ENCODE data around the gene STAC3.

Gene STAC3

DNA sequence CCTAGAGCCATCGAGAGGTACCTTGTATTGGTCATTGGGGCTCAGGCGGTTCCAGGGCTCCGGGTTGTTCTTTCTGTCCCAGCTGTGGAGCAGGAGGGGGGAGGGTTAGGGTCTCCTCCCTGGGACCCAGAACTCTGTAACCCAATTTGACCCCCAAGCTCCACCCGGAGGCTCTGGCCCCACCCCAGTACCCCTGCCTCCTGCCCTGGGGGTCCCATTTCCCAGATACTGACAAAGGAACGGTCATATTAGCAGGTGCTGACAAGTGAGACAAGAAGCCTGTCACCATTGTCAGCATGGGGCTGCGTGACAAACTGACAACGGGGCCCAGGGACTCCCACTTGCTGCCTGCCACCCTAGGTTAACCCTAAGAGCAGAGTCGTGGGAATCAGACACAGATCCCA, 15.3 kb downstream of the STAC3 start:
- no peak overlapping the region for H2AFZ ChIP-seq (ENCODE audit: low read length)
- TF ChIP-seq EZH2 (optimal IDR thresholded peaks at IDR 0.05; ENCODE audit: low read depth, low read length) (no peak), EZH2phosphoT487 (IDR thresholded peaks at IDR 0.05; ENCODE audit: low read length) (no peak)
- TF ChIP-seq, protein P1, sequence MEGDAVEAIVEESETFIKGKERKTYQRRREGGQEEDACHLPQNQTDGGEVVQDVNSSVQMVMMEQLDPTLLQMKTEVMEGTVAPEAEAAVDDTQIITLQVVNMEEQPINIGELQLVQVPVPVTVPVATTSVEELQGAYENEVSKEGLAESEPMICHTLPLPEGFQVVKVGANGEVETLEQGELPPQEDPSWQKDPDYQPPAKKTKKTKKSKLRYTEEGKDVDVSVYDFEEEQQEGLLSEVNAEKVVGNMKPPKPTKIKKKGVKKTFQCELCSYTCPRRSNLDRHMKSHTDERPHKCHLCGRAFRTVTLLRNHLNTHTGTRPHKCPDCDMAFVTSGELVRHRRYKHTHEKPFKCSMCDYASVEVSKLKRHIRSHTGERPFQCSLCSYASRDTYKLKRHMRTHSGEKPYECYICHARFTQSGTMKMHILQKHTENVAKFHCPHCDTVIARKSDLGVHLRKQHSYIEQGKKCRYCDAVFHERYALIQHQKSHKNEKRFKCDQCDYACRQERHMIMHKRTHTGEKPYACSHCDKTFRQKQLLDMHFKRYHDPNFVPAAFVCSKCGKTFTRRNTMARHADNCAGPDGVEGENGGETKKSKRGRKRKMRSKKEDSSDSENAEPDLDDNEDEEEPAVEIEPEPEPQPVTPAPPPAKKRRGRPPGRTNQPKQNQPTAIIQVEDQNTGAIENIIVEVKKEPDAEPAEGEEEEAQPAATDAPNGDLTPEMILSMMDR (IDR thresholded peaks at IDR 0.05; ENCODE audit: low read length) = no peak
- peaks cover 18% of the 10 kb centered on the region for H3K79me2 ChIP-seq (ENCODE audit: low read length)
- H3K27ac ChIP-seq (ENCODE audit: low read length) = no peak overlapping the region
- H3K9ac ChIP-seq (ENCODE audit: low read length) = no peak overlapping the region
- no peaks in the 10 kb centered on the region for H3K9me2 ChIP-seq (replicated peaks; ENCODE audit: insufficient read depth, low read length)
- peaks cover 18% of the 10 kb centered on the region for H3K4me1 ChIP-seq (ENCODE audit: low read length)
- H4K20me1 ChIP-seq (ENCODE audit: insufficient read depth, low read length) = no peaks in the 10 kb centered on the region
- H3K9me3 ChIP-seq (replicated peaks; ENCODE audit: insufficient read depth, low read length) = no peaks in the 10 kb centered on the region
- H3K4me3 ChIP-seq (ENCODE audit: low read length) = no peak overlapping the region
- 0 out of 2 replicates have a peak, but pooled peaks cover 15% of the 10 kb centered on the region for H3K36me3 ChIP-seq (replicated peaks; ENCODE audit: insufficient read depth, low read length)
- H3K4me2 ChIP-seq (ENCODE audit: low read depth, low read length) = no peak overlapping the region
- no peak for DNase-seq
- H3K27me3 ChIP-seq (replicated peaks; ENCODE audit: insufficient read depth, low read length) = peaks cover 20% of the 10 kb centered on the region
- H3F3A ChIP-seq (ENCODE audit: insufficient read depth, low read length) = peaks cover 16% of the 10 kb centered on the region; the same call in 1 of the 2 replicates

- peaks cover 15% of the 10 kb centered on the region for H3K27me3 ChIP-seq (replicated peaks; ENCODE audit: insufficient read depth, low read length)
- TF ChIP-seq EZH2phosphoT487 (IDR thresholded peaks at IDR 0.05; ENCODE audit: low read length) (no peak), EZH2 (optimal IDR thresholded peaks at IDR 0.05; ENCODE audit: low read depth, low read length) (no peak)
- TF ChIP-seq, protein P1 (IDR thresholded peaks at IDR 0.05; ENCODE audit: low read length) = no peak
- H3K9me2 ChIP-seq (replicated peaks; ENCODE audit: insufficient read depth, low read length) = no peaks in the 10 kb centered on the region
- peaks cover 24% of the 10 kb centered on the region for H3K79me2 ChIP-seq (ENCODE audit: low read length)
- peaks cover 18% of the 10 kb centered on the region; the same call in 1 of the 2 replicates for H3K4me1 ChIP-seq (ENCODE audit: low read length)
- H4K20me1 ChIP-seq (ENCODE audit: insufficient read depth, low read length) = no peaks in the 10 kb centered on the region
- no peak for DNase-seq
- peaks cover 16% of the 10 kb centered on the region; the same call in 1 of the 2 replicates for H3F3A ChIP-seq (ENCODE audit: insufficient read depth, low read length)
- no peaks in the 10 kb centered on the region for H3K9me3 ChIP-seq (replicated peaks; ENCODE audit: insufficient read depth, low read length)
- no peak overlapping the region for H3K4me2 ChIP-seq (ENCODE audit: low read depth, low read length)
- no peak overlapping the region for H3K4me3 ChIP-seq (ENCODE audit: low read length)
- H3K9ac ChIP-seq (ENCODE audit: low read length) = no peak overlapping the region
- H3K27ac ChIP-seq (ENCODE audit: low read length) = no peak overlapping the region
- no peak overlapping the region for H2AFZ ChIP-seq (ENCODE audit: low read length)
- 0 out of 2 replicates have a peak, but pooled peaks cover 15% of the 10 kb centered on the region for H3K36me3 ChIP-seq (replicated peaks; ENCODE audit: insufficient read depth, low read length)
Measured at GRCh38 chr12:57235017-57235727, 15.8 kb downstream of the STAC3 start.

DNA sequence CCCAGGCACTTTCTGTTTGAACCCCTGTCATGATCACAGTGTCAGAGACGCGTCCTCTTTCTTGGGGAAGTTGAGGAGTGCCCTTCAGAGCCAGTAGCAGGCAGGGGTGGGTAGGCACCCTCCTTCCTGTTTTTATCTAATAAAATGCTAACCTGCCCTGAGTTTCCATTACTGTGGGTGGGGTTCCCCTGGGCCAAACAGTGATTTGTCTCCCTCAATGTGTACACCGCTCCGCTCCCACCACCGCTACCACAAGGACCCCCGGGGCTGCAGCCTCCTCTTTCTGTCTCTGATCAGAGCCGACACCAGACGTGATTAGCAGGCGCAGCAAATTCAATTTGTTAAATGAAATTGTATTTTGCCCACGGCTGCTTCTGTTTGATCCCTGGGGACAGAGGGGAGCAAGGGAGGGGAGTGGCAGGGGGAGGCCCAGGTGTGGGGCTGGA, 16.4 kb downstream of the STAC3 start:
- Histone ChIP-seq H3K4me1 (ENCODE audit: low read length) (peaks cover 15% of the 10 kb centered on the region; the same call in 1 of the 2 replicates), H3K79me2 (ENCODE audit: low read length) (peaks cover 29% of the 10 kb centered on the region), H3K9me2 (replicated peaks; ENCODE audit: insufficient read depth, low read length) (no peaks in the 10 kb centered on the region), H3K27ac (ENCODE audit: low read length) (no peak overlapping the region), H3K27me3 (replicated peaks; ENCODE audit: insufficient read depth, low read length) (peaks cover 10% of the 10 kb centered on the region), H3K4me2 (ENCODE audit: low read depth, low read length) (no peak overlapping the region), H3K9me3 (replicated peaks; ENCODE audit: insufficient read depth, low read length) (no peaks in the 10 kb centered on the region), H3K4me3 (ENCODE audit: low read length) (no peak overlapping the region), H3F3A (ENCODE audit: insufficient read depth, low read length) (peaks cover 12% of the 10 kb centered on the region; the same call in 1 of the 2 replicates), H3K9ac (ENCODE audit: low read length) (no peak overlapping the region), H2AFZ (ENCODE audit: low read length) (no peak overlapping the region), H4K20me1 (ENCODE audit: insufficient read depth, low read length) (no peaks in the 10 kb centered on the region), H3K36me3 (replicated peaks; ENCODE audit: insufficient read depth, low read length) (0 out of 2 replicates have a peak, but pooled peaks cover 15% of the 10 kb centered on the region)
- no peak for TF ChIP-seq EZH2phosphoT487 (IDR thresholded peaks at IDR 0.05; ENCODE audit: low read length)
- TF ChIP-seq EZH2 (optimal IDR thresholded peaks at IDR 0.05; ENCODE audit: low read depth, low read length) = no peak
- TF ChIP-seq, protein P1 (IDR thresholded peaks at IDR 0.05; ENCODE audit: low read length) = no peak
- no peak for DNase-seq

All from MM.1S (cell line).